Endothelial cell of umbilical vein (primary cell): Measurements from ENCODE around the gene FA2H. TPM values are rescaled to one million over a fixed set of nuclear protein-coding genes. Genes with fewer than 3 reads are reported as not detected.

ENCODE experiments used
- BruUV-seq: library from RNA; stranded (reverse); fragments of 400-500 nt; replicated peaks from 2 replicates; lab custom pipeline; 2021; lab: Mats Ljungman, UMichigan
- CTCF ChIA-PET: fragments of 300-600, 350-600 bp; sonication (Branson Sonifier 250); formaldehyde crosslinking; loops from one replicate; lab custom pipeline; 2021; ENCODE audit warnings: antibody characterized with exemption, inconsistent platforms; lab: Charles Lee
- POLR2A ChIA-PET: fragments of 300-600, 350-600 bp; sonication (Branson Sonifier 250); formaldehyde crosslinking; loops from one replicate; lab custom pipeline; 2021; ENCODE audit warnings: antibody characterized with exemption, inconsistent platforms; lab: Charles Lee
- DNase-seq: peaks from one replicate; pipeline ENCODE4 v3.0.0-alpha.2; 2011; ENCODE audit warnings: low read depth, low spot score
- FAIRE-seq: peaks from 2 replicates; lab custom pipeline; 2011; peaks lifted over from hg19 to GRCh38; lab: Jason Lieb, UNC
- H2AFZ ChIP-seq: 2 replicates; pipeline ENCODE4 v1.6.0; 2012; ENCODE audit warnings: low read depth, low read length, control low read depth, inconsistent platforms
- H3K27ac ChIP-seq: 2 replicates; pipeline ENCODE4 v1.5.1; 2011; ENCODE audit warnings: low read depth, mild to moderate bottlenecking, control low read depth, low read length, moderate library complexity; ENCODE audit not compliant: insufficient read depth
- H3K27me3 ChIP-seq, 2 experiments: 2 replicates each; pipeline versions ENCODE4 v1.6.0 to v1.6.1; 2011; ENCODE audit warnings: low read length in 2 of 2, mixed read lengths in 1 of 2; ENCODE audit not compliant: control insufficient read depth in 2 of 2, insufficient read depth in 2 of 2
- H3K36me3 ChIP-seq, 2 experiments: 2 replicates in 1 of 2; 3 replicates in 1 of 2; pipeline ENCODE4 v1.5.1; 2011; ENCODE audit warnings: low read length in 2 of 2, mild to moderate bottlenecking in 1 of 2, moderate library complexity in 1 of 2; ENCODE audit not compliant: control insufficient read depth in 2 of 2, insufficient read depth in 2 of 2; ENCODE audit errors: extremely low read depth in 1 of 2
- H3K4me1 ChIP-seq: 3 replicates; pipeline ENCODE4 v1.5.1; 2011; ENCODE audit warnings: mild to moderate bottlenecking, low read length; ENCODE audit not compliant: control insufficient read depth, insufficient read depth; ENCODE audit errors: extremely low read depth
- H3K4me2 ChIP-seq: 2 replicates; pipeline ENCODE4 v1.6.1; 2011; ENCODE audit warnings: low read length, control low read depth, mixed read lengths; ENCODE audit not compliant: insufficient read depth
- H3K4me3 ChIP-seq, 3 experiments: fragments of 200-600 bp in 1 of 3; sonication (generic), shearing (Covaris generic) in 1 of 3; replicated peaks in 1 of 3; 2 replicates each; pipeline ENCODE4 v1.5.1; 2011 to 2016; ENCODE audit warnings: control low read depth in 3 of 3, low read length in 3 of 3, mild to moderate bottlenecking in 2 of 3, inconsistent platforms in 1 of 3, low read depth in 1 of 3, moderate library complexity in 1 of 3; ENCODE audit not compliant: insufficient read depth in 1 of 3
- H3K79me2 ChIP-seq: 2 replicates; pipeline ENCODE4 v1.6.0; 2012; ENCODE audit warnings: low read length, inconsistent platforms; ENCODE audit not compliant: control insufficient read depth, insufficient read depth
- H3K9ac ChIP-seq: replicated peaks from 2 replicates; pipeline ENCODE3; 2011; ENCODE audit warnings: low read length, control low read depth; ENCODE audit not compliant: insufficient read depth; ENCODE audit errors: extremely low read depth
- H3K9me1 ChIP-seq: replicated peaks from 3 replicates; pipeline ENCODE4 v1.6.0; 2011; ENCODE audit warnings: mild to moderate bottlenecking, low read length; ENCODE audit not compliant: control insufficient read depth, insufficient read depth; ENCODE audit errors: extremely low read depth
- H3K9me3 ChIP-seq: replicated peaks from 2 replicates; pipeline ENCODE4 v1.5.1; 2012; ENCODE audit warnings: low read length, inconsistent platforms; ENCODE audit not compliant: control insufficient read depth, insufficient read depth
- H4K20me1 ChIP-seq: replicated peaks from 2 replicates; pipeline ENCODE3; 2011; ENCODE audit warnings: mild to moderate bottlenecking, low read length; ENCODE audit not compliant: control insufficient read depth, insufficient read depth; ENCODE audit errors: extremely low read depth
- EZH2 ChIP-seq: IDR thresholded peaks from 2 replicates; pipeline ENCODE4 v1.6.1; 2012; ENCODE audit warnings: borderline replicate concordance, low read depth, mild to moderate bottlenecking, moderate library complexity, low read length, inconsistent platforms; ENCODE audit not compliant: severe bottlenecking
- FOS ChIP-seq: IDR thresholded peaks from 2 replicates; pipeline ENCODE4 v1.6.1; 2011; ENCODE audit warnings: mild to moderate bottlenecking, low read length, moderate library complexity, borderline replicate concordance; ENCODE audit not compliant: insufficient read depth
- GATA2 ChIP-seq: IDR thresholded peaks from 2 replicates; pipeline ENCODE4 v1.7.0; 2011; ENCODE audit warnings: low read depth, mild to moderate bottlenecking, moderate library complexity, mixed read lengths, low read length; ENCODE audit not compliant: insufficient read length, insufficient read depth
- JUN ChIP-seq: IDR thresholded peaks from 2 replicates; pipeline ENCODE4 v1.6.1; 2011; ENCODE audit warnings: borderline replicate concordance, low read depth; ENCODE audit not compliant: insufficient read length, insufficient read depth
- MYC ChIP-seq: IDR thresholded peaks from one replicate; pipeline ENCODE4 v1.6.1; 2011; ENCODE audit warnings: mild to moderate bottlenecking, low read depth, low read length
- POLR2A ChIP-seq: IDR thresholded peaks from 2 replicates; pipeline ENCODE4 v1.6.1; 2012; ENCODE audit warnings: low read depth, mild to moderate bottlenecking, control low read depth, low read length
- POLR2AphosphoS5 ChIP-seq: IDR thresholded peaks from 2 replicates; pipeline ENCODE4 v1.6.1; 2012; ENCODE audit warnings: low read depth, mild to moderate bottlenecking, control low read depth, low read length, moderate library complexity; ENCODE audit not compliant: insufficient read depth
- dilution Hi-C: fragments of 300-500 bp; cut with MboI; formaldehyde crosslinking; loops from one replicate; pipeline ENCODE4 v1.15.0; 2019; ENCODE audit warnings: low sequenced_read_pairs; ENCODE audit not compliant: extremely low pct_ligation_motif_present
- intact Hi-C: fragments of 100-400 bp; cut with micrococcal nuclease; formaldehyde crosslinking; loops from one replicate; pipeline ENCODE4 v1.10.0; 2022
- polyA plus RNA-seq, 4 experiments: library from polyadenylated mRNA; depleted of rRNA in 3 of 4; stranded (reverse) in 3 of 4; unstranded in 1 of 4; fragments of >200 nt; gene quantifications; 2 replicates each; pipeline versions ENCODE4 v1.2.1 to v1.2.3, GENCODE V29; 2011 to 2012; ENCODE audit warnings: missing spikeins in 1 of 4
- total RNA-seq: library from RNA; stranded (reverse); gene quantifications from 2 replicates; pipeline ENCODE4 v1.2.3, GENCODE V29; 2021
- TF ChIP-seq, protein P1 (sequence below), 2 donors: IDR thresholded peaks; 1 replicate in 1 of 2; 2 replicates in 1 of 2; pipeline ENCODE4 v1.5.1; 2011; ENCODE audit warnings: low read length in 2 of 2, mild to moderate bottlenecking in 2 of 2, moderate library complexity in 2 of 2, control low read depth in 1 of 2, inconsistent platforms in 1 of 2, low read depth in 1 of 2; ENCODE audit not compliant: insufficient read depth in 1 of 2; ENCODE audit errors: extremely low read depth in 1 of 2
- TF ChIP-seq, protein P2 (sequence below): IDR thresholded peaks from 2 replicates; pipeline ENCODE4 v1.6.1; 2011; ENCODE audit not compliant: insufficient read depth, insufficient read length

Gene FA2H
- total and polyA plus RNA-seq, 2 donors (not counting 3 experiments of a cell fraction or from before 2014, with no cell fraction given): not detected

GRCh38 chr16:74717367-74717766 is 57.3 kb downstream of the FA2H start:
- dilution Hi-C loops: no loop called here
- no peak overlapping the region for H3K9ac ChIP-seq
- H3K27me3 ChIP-seq: peaks cover 0 to 2% of the 10 kb centered on the region in 2 experiments
- no peak overlapping the region for H3K4me2 ChIP-seq
- ChIA-PET POLR2A (no interaction called here), CTCF (no interaction called here)
- no peak for DNase-seq
- H4K20me1 ChIP-seq: no peaks in the 10 kb centered on the region
- H3K27ac ChIP-seq: no peak overlapping the region
- H3K79me2 ChIP-seq: no peaks in the 10 kb centered on the region
- no peaks in the 10 kb centered on the region for H3K36me3 ChIP-seq
- no peaks in the 10 kb centered on the region for H3K4me1 ChIP-seq
- FAIRE-seq: no peak
- no peaks in the 10 kb centered on the region for H3K9me3 ChIP-seq
- H3K4me3 ChIP-seq: no peak overlapping the region
- no peaks in the 10 kb centered on the region for H3K9me1 ChIP-seq
- H2AFZ ChIP-seq: no peak overlapping the region
- BruUV-seq: no TSS peak
- TF ChIP-seq MYC (no peak), GATA2 (no peak), POLR2A (no peak), JUN (no peak), FOS (no peak), EZH2 (no peak), POLR2AphosphoS5 (no peak)
- TF ChIP-seq, protein P1, sequence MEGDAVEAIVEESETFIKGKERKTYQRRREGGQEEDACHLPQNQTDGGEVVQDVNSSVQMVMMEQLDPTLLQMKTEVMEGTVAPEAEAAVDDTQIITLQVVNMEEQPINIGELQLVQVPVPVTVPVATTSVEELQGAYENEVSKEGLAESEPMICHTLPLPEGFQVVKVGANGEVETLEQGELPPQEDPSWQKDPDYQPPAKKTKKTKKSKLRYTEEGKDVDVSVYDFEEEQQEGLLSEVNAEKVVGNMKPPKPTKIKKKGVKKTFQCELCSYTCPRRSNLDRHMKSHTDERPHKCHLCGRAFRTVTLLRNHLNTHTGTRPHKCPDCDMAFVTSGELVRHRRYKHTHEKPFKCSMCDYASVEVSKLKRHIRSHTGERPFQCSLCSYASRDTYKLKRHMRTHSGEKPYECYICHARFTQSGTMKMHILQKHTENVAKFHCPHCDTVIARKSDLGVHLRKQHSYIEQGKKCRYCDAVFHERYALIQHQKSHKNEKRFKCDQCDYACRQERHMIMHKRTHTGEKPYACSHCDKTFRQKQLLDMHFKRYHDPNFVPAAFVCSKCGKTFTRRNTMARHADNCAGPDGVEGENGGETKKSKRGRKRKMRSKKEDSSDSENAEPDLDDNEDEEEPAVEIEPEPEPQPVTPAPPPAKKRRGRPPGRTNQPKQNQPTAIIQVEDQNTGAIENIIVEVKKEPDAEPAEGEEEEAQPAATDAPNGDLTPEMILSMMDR (IDR thresholded peaks at IDR 0.05; ENCODE audit: extremely low read depth in 1 of 2, insufficient read depth in 1 of 2, low read depth in 1 of 2, low read length in 2 of 2): no peak
- TF ChIP-seq, protein P2, sequence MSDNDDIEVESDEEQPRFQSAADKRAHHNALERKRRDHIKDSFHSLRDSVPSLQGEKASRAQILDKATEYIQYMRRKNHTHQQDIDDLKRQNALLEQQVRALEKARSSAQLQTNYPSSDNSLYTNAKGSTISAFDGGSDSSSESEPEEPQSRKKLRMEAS: no peak
- intact Hi-C loops: no loop called here
